Measurements from ENCODE around the gene MCUR1.

- TF ChIP-seq CTCF (conservative IDR thresholded peaks at IDR 0.05; ENCODE audit: low read depth, low read length), result no peak
- TF ChIP-seq EZH2 (IDR thresholded peaks at IDR 0.05; ENCODE audit: low read length, unreplicated experiment), result no peak
Observed at GRCh38 chr6:13765570-13765969, 48.8 kb downstream of the MCUR1 start.

Data from PC-3 (cell line).